H1 (cell line): ENCODE results near the gene KDM1A. TPM values are rescaled to one million over a fixed set of nuclear protein-coding genes. Genes with fewer than 3 reads are reported as not detected.

ENCODE experiments used
- EZH2 ChIP-seq: fragments of 200-600 bp; sonication (generic); IDR thresholded peaks from 2 replicates; pipeline ENCODE4 v1.7.1; 2012; ENCODE audit warnings: low read depth, mild to moderate bottlenecking, moderate library complexity, low read length, inconsistent platforms; ENCODE audit not compliant: severe bottlenecking
- GABPA ChIP-seq: IDR thresholded peaks from 2 replicates; pipeline ENCODE4 v1.6.1; 2011; ENCODE audit warnings: mild to moderate bottlenecking, low read length, moderate library complexity, borderline replicate concordance; ENCODE audit not compliant: insufficient read depth
- RNF2 ChIP-seq: fragments of 200-900, 300-1000 bp; sonication (generic); IDR thresholded peaks from 2 replicates; pipeline ENCODE4 v1.7.1; 2016; ENCODE audit warnings: borderline replicate concordance, low read depth, mild to moderate bottlenecking, antibody characterized with exemption, low read length; ENCODE audit not compliant: poor library complexity, severe bottlenecking; ENCODE audit errors: missing control alignments
- RXRA ChIP-seq: IDR thresholded peaks from 2 replicates; pipeline ENCODE4 v1.6.1; 2011; ENCODE audit warnings: low read depth, mild to moderate bottlenecking, low read length, moderate library complexity; ENCODE audit not compliant: insufficient read depth
- polyA plus RNA-seq, 7 experiments: library from polyadenylated mRNA; depleted of rRNA in 3 of 7; stranded (reverse) in 5 of 7; unstranded in 2 of 7; fragments of >200 nt in 5 of 7; fragments of 200-250 nt in 2 of 7; gene quantifications; 1 replicate in 5 of 7; 2 replicates in 1 of 7; 4 replicates in 1 of 7; pipeline versions ENCODE4 v1.2.1 to v1.2.3, GENCODE V29; 2011 to 2013; ENCODE audit warnings: missing spikeins in 2 of 7, mixed read lengths in 2 of 7
- total RNA-seq: library from RNA; stranded (reverse); fragmentation: NEBNext Ultra II Directional; extraction: Animal tissue kit (Norgen Biotek cat#: 25700); gene quantifications from 2 replicates; pipeline ENCODE4 v1.2.1, GENCODE V29; 2021

KDM1A gene
- total and polyA plus RNA-seq, 2 of the 8 experiments (the other 6 are each of a cell fraction or from before 2014, with no cell fraction given): 216 to 275 TPM

DNA sequence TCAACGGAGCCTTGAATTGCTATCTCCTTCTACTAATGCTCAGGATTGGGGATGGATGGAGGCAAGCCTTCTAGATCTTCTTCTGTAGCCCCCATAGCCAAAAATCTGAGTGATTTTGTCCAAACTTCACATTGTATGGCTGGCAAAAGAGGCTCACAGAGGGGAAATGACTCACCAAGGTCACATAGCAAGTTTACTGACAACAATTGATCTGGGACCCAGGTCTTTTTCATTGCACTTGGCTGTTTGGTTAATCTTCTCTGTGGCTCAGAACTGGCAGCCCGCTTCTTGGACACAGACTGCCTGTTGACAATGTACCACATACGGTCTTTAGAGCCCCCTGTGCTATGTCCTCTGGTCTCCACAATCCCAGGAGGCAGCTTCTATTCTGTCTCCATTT, 43.6 kb upstream of the KDM1A start (continued):
- TF ChIP-seq GABPA (no peak), RNF2 (no peak), EZH2 (no peak), RXRA (no peak)
